ENCODE measurements around the gene ABCB8.
"Not testable (repeated sequence)": the region's sequence is repeated elsewhere in the genome, so short reads cannot be mapped to it uniquely, and the experiment has no call there.

Gene ABCB8

DNA sequence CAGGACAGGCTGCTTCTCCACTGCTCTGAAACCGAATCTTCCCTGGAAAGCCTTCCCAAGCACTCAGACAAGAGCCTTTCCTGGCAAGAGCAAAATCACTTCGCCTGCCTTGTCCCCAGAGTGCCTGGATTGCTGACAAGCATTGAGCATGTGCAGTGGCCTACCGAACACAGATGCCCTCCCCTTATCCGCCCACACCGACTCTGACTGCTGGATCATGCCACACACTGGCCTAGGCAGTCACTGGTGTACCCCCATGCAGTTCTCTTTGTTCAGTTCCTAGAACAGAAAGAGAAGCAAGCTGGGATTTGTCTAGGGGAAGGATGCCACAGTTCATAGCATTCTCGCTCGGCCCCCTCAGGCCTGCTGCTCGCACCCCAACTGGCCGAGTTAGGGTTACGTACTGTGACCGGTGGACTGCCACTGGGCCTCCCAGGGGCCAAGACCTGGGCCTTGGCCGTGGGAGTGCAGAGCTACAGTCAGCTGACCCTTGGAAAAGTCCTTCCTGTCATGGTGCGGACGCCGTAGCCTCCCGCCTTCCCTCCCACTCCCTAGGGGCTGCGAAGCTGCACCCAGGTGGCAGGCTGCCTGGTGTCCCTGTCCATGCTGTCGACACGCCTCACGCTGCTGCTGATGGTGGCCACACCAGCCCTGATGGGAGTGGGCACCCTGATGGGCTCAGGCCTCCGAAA is 6.9 kb downstream of the ABCB8 start:
- DNase-seq (ENCODE audit: low spot score) = no peak

DNA sequence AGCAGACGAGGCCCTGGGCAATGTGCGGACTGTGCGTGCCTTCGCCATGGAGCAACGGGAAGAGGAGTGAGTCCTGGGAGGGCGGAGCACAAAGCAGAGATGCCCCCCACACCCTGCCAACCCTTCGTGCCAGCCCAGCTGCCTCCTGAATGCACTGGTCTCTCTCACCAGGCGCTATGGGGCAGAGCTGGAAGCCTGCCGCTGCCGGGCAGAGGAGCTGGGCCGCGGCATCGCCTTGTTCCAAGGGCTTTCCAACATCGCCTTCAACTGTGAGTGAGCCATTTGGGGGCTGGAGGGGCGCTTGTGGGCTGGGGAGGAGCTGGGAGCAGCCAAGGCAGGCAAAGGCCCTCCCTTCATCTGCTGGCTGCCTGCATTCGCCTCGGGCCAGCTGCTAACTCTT is 7.7 kb downstream of the ABCB8 start:
- DNase-seq (ENCODE audit: low spot score) = no peak

DNA sequence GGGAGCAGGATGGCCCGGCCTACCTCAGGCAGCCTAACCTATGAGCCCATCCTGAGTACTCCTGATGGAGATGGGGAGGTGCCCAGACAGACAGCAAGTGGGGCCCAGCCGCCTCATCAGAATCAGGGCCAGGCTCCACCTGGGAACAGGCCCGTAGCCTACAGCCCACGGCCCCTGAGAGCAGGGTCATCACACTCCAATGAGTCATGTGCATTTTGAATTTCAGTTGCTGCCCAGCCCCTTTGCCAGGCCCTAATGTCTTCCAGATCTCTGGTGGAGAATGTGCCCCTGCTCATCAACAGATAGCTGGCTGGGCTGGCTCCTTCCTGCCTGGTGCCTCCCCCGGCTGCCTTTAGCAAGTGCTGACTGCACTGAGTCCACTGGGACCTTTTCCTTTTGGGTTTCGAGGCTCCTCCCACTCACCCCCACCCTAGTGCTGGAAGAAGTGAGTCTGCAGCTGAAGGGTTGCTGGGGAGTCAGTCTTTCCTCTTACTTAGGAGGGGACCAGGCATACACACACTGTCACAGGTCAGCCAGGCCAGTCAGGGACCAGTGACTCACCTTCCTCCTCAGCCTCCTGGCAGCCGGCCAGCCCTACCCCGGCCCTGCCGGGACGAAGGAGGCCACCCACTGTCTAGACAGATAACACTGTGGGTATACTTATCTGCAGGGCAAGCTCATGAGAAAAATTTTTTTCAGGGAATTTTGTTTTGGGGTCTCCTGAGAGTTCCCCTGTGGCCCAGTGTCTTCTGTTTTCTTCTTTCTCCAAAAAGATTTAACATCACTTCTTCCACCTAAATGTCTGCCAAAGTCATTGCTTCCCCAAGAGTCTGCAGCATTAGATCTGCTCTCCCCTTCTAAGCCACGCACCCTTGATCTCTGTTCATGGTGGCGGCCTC is 10.9 kb downstream of the ABCB8 start:
- DNase-seq (ENCODE audit: low spot score) = peak; percentile 98

DNA sequence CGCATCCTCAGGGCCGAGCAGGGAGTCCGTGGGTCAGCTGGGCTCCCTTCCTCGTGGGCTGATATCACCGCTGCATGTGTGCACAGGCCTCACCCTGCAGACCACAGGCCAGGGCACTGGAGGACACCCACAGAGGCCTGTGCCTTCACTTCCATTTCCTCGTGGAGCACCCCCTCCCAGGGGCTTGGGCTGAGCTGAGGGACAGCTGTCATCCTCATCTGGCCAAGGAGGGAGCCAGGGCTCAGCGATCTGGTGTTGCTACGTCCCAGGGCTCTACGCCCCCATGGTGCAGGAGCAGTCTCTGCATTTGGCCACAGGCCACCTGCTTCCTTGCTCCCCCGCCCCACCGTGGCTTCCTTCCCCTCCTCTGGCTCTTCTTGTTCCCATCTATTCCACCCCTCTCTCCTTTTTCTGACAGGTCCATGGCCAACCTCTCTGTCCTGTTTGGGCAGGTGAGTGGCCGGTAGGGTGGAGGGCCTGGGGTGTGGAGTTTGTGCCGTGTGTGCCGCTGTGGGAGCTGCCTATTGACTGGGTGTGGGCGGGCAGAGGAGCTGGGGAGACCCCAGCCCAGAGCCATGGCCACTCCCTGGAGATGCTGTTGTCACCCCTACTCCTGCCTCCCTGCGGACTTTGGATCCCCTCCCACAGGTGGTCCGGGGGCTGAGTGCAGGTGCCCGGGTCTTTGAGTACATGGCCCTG is 11.7 kb downstream of the ABCB8 start:
- DNase-seq (ENCODE audit: low spot score) = no peak

DNA sequence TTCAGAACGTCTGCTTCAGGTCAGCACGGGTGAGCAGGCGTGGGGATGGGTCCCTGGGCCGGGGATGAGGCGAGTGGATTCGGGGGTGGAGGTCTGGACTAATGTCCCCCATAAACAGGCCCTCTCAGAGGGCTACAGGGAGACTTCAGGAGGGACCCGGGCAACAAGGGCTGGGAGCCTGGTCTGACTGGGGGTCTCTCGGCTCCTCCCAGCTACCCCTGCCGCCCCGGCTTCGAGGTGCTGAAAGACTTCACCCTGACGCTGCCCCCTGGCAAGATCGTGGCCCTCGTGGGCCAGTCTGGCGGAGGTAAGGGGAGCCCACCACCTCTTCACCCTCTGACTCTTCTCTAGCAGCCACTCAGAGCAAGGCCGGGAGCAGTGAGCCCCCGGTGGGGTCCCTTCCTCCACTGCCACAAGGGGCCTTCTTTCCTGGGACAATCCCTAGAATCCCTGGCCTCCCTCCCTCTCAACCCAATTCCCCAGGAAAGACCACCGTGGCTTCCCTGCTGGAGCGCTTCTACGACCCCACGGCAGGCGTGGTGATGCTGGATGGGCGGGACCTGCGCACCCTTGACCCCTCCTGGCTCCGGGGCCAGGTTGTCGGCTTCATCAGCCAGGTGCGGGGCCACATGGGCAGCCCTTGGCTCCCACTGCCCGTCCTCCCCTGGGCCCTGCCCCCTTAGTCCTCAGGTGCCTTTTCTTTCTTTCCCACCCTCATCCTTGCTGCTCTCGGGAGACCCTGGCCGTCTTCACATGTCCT is 12.5 kb downstream of the ABCB8 start:
- DNase-seq (ENCODE audit: low spot score) = no peak

DNA sequence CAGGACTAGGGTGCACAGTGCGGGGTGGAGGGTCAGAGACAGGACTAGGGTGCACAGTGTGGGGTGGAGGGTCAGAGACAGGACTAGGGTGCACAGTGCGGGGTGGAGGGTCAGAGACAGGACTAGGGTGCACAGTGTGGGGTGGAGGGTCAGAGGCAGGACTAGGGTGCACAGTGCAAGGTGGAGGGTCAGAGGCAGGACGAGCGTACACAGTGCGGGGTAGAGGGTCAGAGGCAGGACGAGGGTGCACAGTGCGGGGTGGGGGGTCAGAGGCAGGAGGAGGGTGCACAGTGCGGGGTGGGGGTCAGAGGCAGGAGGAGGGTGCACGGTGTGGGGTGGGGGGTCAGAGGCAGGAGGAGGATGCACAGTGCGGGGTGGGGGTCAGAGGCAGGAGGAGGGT is 15.2 kb downstream of the ABCB8 start:
- not testable (repeated sequence) for DNase-seq (ENCODE audit: low spot score)

DNA sequence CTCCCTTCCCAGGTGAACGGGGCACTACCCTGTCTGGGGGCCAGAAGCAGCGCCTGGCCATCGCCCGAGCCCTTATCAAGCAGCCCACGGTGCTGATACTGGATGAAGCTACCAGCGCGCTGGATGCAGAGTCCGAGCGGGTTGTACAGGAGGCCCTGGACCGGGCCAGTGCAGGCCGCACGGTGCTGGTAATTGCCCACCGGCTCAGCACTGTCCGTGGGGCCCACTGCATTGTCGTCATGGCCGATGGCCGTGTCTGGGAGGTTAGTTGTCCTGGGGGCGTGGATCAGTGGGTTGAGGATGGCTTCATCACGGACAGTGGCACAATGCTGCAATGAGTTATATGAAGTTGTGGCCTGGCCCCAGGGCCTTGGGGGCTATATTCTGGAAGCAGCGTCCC is 15.7 kb downstream of the ABCB8 start:
- no peak for DNase-seq (ENCODE audit: low spot score)

DNA sequence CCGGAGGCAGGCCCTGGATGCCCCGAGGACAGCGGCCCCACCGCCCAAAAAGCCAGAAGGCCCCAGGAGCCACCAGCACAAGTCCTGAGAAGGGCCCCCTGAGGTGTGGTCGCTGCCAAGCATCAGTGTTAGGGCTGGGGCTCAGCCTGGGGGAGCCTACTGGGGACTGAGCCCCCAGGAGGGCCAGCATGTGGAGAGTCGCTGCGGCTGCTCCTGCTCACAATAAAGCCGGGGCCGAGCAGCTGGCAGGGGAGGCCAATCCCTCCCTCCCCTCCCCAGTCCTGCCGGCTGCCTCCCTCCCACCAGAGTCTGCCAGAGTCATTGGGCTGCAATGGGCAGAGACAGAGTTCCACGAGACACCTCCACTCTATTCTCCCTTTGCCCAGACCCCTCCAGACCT is 17.0 kb downstream of the ABCB8 start:
- DNase-seq (ENCODE audit: low spot score) = no peak

DNA sequence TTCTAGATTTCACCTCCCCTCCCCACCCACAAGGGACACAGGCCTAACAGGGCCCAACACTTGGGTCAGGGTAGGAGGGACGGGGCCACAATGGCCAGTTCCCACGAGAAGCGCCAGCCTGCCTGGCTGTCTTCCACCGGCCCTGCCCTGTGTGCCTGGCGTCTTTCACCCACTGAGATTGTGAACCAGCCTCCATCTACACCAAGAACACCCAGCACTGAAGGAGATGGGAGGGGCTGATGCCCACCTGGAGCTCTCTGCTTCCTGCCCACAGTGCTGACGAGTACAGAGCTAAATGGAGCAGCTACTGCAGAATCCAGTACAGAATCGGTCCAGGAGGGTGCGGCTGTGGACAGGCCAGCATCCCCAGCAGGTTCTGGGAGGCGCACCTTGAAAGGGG is 17.7 kb downstream of the ABCB8 start:
- no peak for DNase-seq (ENCODE audit: low spot score)

DNA sequence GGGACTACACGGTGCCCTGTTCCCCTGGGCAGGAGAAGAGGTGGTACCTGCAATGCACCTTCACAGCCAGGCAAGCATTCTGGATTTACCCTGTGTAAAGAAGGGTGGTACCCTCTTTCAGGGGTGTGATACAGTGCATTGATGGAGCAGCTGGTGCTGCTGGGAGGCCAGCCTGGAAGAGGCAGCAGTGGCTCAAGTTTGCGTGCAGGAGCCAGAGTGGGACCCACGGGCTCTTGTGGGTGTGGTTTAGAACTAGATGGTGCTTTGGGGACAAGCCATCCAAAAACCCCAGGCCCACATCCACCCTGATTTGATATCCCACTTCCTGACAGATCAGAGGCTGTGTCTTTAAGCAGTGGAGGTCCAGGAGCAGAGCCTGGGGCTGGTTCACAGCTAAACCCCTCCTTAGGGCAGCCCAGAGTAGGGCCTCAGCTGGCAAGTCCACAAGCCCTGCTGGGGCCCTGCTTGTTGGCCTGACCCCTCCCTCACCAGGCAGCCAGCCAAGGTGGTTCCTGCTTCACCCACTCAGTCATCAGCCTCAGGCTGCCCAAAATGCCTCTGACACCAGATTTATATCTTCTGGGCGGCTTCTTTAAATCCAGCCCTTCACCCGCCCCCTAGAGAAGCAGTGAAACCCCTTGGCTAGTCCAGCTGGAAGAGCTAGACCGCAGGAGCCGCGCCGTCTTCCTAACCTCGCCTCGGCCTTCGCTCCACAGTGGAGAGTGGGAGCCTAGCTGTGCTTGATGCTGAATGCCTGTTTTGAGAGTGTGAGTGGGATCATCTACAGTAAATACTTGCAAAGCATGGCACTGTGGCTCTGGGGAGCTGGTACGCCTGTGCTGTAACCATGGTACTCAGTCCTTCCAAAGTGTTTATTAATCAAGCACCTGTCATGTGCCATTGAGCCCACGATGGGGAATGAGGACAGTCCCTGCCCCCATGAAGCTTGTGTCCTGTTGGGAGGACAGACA is 18.6 kb downstream of the ABCB8 start:
- no peak for DNase-seq (ENCODE audit: low spot score)

DNA sequence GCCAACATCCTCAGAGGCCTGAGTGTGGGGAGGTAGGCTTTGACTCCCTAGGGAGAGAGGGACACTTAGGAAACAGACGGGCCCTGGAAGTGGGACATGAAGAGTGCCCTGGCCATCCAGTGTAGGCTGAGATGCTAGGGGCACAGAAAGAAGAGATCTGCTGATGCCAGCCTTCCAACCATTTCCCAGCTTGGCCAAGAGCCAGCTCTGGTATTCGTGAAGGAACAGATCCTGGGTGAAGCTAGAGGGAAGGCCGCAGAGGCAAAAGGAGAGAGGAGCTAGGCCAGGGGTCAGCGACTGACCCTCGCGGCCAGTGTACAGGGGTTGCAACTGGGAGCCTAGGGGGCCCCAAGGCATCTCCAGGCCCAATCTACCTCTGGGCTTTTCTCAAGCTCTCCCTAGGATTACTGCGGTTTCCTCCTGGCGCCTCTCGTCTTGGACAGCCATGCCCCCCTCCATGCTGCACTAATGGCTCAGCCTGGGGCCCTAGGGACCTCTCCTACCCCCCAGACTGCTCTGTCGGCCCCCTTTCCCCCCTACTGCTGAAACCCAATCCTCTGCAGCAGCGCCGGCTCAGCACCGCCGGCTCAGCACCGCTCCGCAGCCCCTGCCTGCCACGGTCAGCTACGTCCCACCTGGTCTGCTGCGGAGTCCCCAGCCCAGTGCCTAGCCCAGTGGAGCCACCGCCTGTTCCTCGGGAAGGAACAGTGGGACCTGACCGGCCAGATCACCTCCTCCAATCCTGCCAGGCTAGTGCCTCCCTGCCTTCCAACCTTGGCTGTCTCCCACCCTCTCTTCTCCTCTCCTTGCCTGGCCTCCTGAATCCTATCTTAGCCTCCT is 19.9 kb downstream of the ABCB8 start, which contains the start of gene ASIC3:
ASIC3 (plus strand) TSS at position 556 of the 840 bp plus-strand sequence. CDS start 355 bp downstream, outside the sequence.
- no peak for DNase-seq (ENCODE audit: low spot score)

DNA sequence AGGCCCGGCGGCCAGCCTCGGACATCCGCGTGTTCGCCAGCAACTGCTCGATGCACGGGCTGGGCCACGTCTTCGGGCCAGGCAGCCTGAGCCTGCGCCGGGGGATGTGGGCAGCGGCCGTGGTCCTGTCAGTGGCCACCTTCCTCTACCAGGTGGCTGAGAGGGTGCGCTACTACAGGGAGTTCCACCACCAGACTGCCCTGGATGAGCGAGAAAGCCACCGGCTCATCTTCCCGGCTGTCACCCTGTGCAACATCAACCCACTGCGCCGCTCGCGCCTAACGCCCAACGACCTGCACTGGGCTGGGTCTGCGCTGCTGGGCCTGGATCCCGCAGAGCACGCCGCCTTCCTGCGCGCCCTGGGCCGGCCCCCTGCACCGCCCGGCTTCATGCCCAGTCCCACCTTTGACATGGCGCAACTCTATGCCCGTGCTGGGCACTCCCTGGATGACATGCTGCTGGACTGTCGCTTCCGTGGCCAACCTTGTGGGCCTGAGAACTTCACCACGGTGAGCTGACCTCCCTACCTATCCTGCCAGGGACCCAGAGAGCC is 20.7 kb downstream of the ABCB8 start:
- no peak for DNase-seq (ENCODE audit: low spot score)

DNA sequence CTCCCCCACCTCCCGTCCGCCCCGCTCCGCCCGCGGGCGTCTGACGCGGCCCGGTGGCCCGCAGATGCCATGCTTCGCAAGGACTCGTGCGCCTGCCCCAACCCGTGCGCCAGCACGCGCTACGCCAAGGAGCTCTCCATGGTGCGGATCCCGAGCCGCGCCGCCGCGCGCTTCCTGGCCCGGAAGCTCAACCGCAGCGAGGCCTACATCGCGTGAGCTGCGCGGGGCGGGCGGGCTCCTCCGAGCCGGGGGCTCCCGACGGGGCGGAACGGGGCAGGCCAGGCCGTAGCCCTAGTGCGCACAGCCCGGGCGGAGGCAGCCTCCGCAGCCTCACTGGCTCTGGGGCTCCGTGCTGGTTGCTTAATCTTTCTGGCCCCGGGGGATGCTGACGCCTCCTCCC is 22.9 kb downstream of the ABCB8 start:
- DNase-seq (ENCODE audit: low spot score) = peak; percentile 64

DNA sequence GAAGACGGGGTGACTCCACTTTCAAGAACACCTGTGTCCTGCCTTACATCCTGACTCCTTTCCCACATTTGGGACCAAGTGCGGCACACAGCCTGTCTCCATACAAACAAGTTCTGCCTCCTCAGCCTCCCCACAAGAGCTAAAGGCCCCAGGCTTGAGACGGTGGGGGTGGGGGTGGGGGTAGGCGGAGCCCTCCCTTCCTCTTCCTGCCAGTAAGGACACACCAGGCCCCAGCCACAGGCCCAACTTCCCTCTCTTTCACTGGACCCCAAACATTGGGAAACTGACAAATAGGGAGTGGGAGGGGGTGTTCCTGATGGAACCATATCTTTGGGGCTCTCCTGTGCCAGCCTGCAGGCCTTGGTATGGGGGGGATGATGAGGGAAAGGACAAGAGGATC is 24.8 kb downstream of the ABCB8 start:
- DNase-seq (ENCODE audit: low spot score) = no peak

DNA sequence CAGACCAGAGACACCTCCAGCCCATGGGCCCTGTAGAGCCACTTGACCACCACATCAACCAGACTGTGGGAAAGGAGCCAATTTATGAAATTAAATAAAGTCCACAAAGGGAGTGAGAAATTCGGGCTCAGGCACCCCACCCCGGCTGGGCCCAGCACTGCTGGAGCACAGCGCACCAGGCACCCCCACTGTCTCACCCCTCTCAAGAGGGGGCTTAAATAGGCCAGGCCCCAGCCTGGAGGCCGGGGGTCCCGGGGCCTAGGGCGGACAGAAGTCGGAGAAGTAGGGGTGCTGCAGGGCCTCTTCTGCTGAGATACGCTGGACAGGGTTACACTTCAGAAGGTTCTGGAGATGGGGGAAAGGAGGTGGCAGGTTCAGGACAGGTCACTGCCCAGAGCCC is 25.5 kb downstream of the ABCB8 start:
- DNase-seq (ENCODE audit: low spot score) = no peak

DNA sequence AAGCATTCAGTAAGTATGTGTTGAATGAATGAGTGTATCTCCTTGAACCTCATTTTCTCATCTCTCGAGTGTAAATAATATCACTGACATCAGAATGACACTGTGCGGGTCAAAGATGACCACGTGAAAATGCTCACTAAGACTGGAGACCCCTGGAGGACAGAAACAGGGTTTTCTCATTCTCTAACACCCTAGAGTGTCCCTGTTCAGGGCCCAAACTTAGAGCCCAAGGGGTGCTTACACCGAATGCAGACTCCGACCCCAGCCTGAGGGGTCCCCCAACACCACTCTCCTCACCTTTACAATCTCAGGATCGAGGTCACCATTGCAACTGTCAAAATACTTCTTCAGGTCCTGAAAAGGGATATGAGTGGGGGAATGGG is 28.0 kb downstream of the ABCB8 start:
- no peak for DNase-seq (ENCODE audit: low spot score)

DNA sequence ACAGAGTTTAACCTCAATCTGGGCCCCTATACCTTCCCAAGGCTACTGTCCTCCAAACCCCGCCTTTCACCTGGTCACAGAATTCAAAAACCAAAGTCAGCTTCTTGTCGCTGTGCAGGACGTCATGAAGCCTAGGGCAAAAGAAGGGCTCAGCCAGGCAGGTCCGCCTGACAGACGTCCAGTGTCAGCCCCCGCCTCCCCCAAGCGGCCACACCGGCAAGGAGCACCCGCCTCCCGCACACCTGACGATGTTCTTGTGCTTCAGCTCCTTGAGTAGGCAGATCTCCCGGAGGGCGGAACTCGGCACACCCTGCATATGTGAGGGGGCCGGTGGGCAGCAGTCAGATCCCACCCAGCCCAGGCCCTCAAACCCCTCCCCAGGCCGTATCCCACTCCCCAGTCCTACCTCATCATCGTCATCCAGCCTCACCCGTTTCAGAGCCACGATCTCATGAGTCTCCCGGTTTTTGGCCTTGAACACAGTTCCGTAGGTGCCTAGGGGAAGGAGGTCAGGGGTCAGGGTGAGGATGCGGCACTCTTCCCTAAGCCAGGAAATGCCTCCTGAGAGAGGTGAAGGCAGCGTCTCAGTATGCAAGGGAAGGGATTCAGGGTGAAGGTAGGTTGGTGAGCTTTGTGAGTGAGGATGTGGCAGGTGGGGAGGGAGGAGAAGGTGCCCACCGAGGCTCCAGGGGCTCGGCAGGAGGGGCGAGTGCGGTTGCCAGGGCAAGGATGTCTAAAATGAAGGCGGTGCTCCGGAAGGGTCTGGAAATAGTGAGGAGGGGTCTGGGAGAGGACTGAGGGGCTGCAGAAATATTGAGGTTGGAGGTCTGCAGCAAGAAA is 28.6 kb downstream of the ABCB8 start:
- DNase-seq (ENCODE audit: low spot score) = peak; percentile 26

DNA sequence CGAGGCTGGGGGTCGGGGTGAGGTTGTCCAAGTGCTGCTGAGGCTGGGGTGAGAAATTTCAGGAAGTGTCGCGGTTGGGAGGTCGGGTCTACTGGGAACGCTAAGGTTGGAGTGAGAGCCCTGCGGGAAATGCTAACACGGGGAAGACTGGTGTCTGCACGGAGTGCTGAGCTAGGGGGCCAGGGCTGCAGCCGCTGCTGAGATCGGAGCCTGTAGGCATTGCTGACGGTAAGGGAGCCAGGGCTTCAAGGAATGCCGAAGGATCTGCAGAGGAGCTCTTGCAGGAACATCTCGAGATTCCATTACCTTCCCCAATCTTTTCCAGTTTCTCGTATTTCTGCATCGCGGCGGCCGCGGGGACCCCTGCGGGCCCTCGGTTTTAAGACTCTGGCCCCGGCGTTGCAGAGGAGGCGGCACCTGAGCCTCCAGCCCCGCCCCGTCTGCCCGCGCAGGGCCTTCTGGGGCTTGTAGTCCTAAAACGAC is 29.3 kb downstream of the ABCB8 start, which contains the start of gene CDK5:
CDK5 (minus strand) TSS at position 392 of the 483 bp plus-strand sequence; CDS start at position 343, 49 bp downstream.
- DNase-seq (ENCODE audit: low spot score) = no peak

All from kidney tubule cell (primary cell).